GM12878 (cell line): Measurements from ENCODE around the gene SLC2A9. TPM values are rescaled to one million over a fixed set of nuclear protein-coding genes. Genes with fewer than 3 reads are reported as not detected.

Experiments
- ATAC-seq: fragments of 200-7000 bp; cut with Tn5 transposase; 3 replicates; pipeline ENCODE4 v1.9.1; 2020; ENCODE audit warnings: mild to moderate bottlenecking, moderate library complexity
- BruUV-seq: library from RNA; stranded (reverse); fragments of 400-500 nt; replicated peaks from 2 replicates; lab custom pipeline; 2021; lab: Mats Ljungman, UMichigan
- CTCF ChIA-PET: fragments of 300-600 bp; sonication (Branson Sonifier 250); formaldehyde crosslinking; extraction: SDS; loops from one replicate; lab custom pipeline; 2021; ENCODE audit warnings: inconsistent platforms; lab: Yijun Ruan, JAX
- POLR2A ChIA-PET: fragments of 350-600 bp; formaldehyde crosslinking; extraction: SDS; loops from one replicate; lab custom pipeline; 2021; ENCODE audit warnings: inconsistent platforms; lab: Charles Lee
- RAD21 ChIA-PET: fragments of 300-600 bp; sonication (Branson Sonifier 250); formaldehyde crosslinking; loops from one replicate; lab custom pipeline; 2023; ENCODE audit warnings: antibody characterized with exemption; ENCODE audit not compliant: unreplicated experiment; lab: Charles Lee
- SMC1A ChIA-PET: fragments of 300-600 bp; sonication (Branson Sonifier 250); formaldehyde crosslinking; loops from one replicate; lab custom pipeline; 2023; ENCODE audit not compliant: unreplicated experiment, uncharacterized antibody; lab: Charles Lee
- DNase-seq: peaks from one replicate; pipeline ENCODE4 v3.0.0-alpha.2; 2011; ENCODE audit warnings: low read depth, low spot score
- FAIRE-seq: peaks from 3 replicates; lab custom pipeline; 2011; peaks lifted over from hg19 to GRCh38; lab: Jason Lieb, UNC
- H2AFZ ChIP-seq: 2 replicates; pipeline ENCODE4 v1.6.0; 2011; ENCODE audit warnings: low read depth, low read length, control low read depth; ENCODE audit not compliant: control insufficient read depth
- H3K27ac ChIP-seq: 2 replicates; pipeline ENCODE4 v1.5.1; 2011; ENCODE audit warnings: control low read depth; ENCODE audit not compliant: control insufficient read depth, insufficient read depth
- H3K27me3 ChIP-seq, 2 experiments: replicated peaks in 1 of 2; 2 replicates each; pipeline versions ENCODE4 v1.6.0 to v1.6.1; 2011; ENCODE audit warnings: low read length in 1 of 2; ENCODE audit not compliant: control insufficient read depth in 2 of 2, insufficient read depth in 2 of 2
- H3K36me3 ChIP-seq, 2 experiments: 2 replicates each; pipeline ENCODE4 v1.5.1; 2011; ENCODE audit warnings: low read length in 1 of 2; ENCODE audit not compliant: control insufficient read depth in 2 of 2, insufficient read depth in 2 of 2
- H3K4me1 ChIP-seq: 2 replicates; pipeline ENCODE4 v1.6.1; 2011; ENCODE audit warnings: mild to moderate bottlenecking, low read length, moderate library complexity, mixed read lengths; ENCODE audit not compliant: control insufficient read depth, insufficient read depth
- H3K4me2 ChIP-seq: 2 replicates; pipeline ENCODE4 v1.6.0; 2011; ENCODE audit warnings: control low read depth; ENCODE audit not compliant: control insufficient read depth, insufficient read depth
- H3K4me3 ChIP-seq: fragments of 200-600 bp; sonication (generic); 2 replicates; pipeline ENCODE4 v1.5.1; 2016
- H3K79me2 ChIP-seq: 2 replicates; pipeline ENCODE4 v1.6.0; 2011; ENCODE audit warnings: low read length; ENCODE audit not compliant: control insufficient read depth, insufficient read depth
- H3K9ac ChIP-seq: 2 replicates; pipeline ENCODE4 v1.8.0; 2011; ENCODE audit warnings: low read length, control low read depth, mixed read lengths; ENCODE audit not compliant: control insufficient read depth, insufficient read depth
- H3K9me3 ChIP-seq: replicated peaks from 3 replicates; pipeline ENCODE4 v1.5.1; 2011; ENCODE audit warnings: mild to moderate bottlenecking, low read length; ENCODE audit not compliant: control insufficient read depth, insufficient read depth
- H4K20me1 ChIP-seq: 2 replicates; pipeline ENCODE4 v1.6.0; 2011; ENCODE audit not compliant: control insufficient read depth, insufficient read depth
- EED ChIP-seq: sonication (generic); IDR thresholded peaks from 2 replicates; pipeline ENCODE4 v1.6.1; 2016; ENCODE audit warnings: antibody characterized with exemption, low read depth
- ESRRA ChIP-seq: IDR thresholded peaks from 2 replicates; pipeline ENCODE4 v1.6.1; 2012; ENCODE audit warnings: mild to moderate bottlenecking, low read length, improper control_type of control experiment
- RUNX3 ChIP-seq: IDR thresholded peaks from 2 replicates; pipeline ENCODE4 v1.6.1; 2012; ENCODE audit warnings: low read length, inconsistent platforms
- SMARCA5 ChIP-seq: fragments of 450-650 bp; IDR thresholded peaks from 2 replicates; pipeline ENCODE4 v1.6.1; 2017; ENCODE audit warnings: mild to moderate bottlenecking
- YBX1 ChIP-seq: fragments of 450-650 bp; IDR thresholded peaks from 2 replicates; pipeline ENCODE4 v1.6.1; 2016; ENCODE audit warnings: antibody characterized with exemption
- WGBS: methylation state at CpG from one replicate; pipeline ENCODE4 v1.1.6; 2016; ENCODE audit warnings: low lambda C conversion rate; ENCODE audit not compliant: insufficient replicate concordance, insufficient coverage; ENCODE audit errors: missing lambda C conversion rate; 5-methylcytosine and 5-hydroxymethylcytosine counted together
- in situ Hi-C: fragments of 300-500 bp; cut with MboI; formaldehyde crosslinking; loops from 9 replicates; pipeline ENCODE4 v1.14.3; 2018; ENCODE audit warnings: mixed read lengths
- intact Hi-C: fragments of 100-400 bp; cut with micrococcal nuclease; formaldehyde crosslinking; loops from one replicate; pipeline ENCODE4 v1.14.2; 2022; ENCODE audit not compliant: unreplicated experiment
- polyA plus RNA-seq, 11 experiments: library from polyadenylated mRNA; depleted of rRNA in 4 of 11; unstranded in 6 of 11; stranded (reverse) in 5 of 11; fragments of >200 nt; fragmentation: Nextera tagmentation in 4 of 11; fragmentation: Illumina TruSeq in 1 of 11; extraction: Ambion mirVana in 4 of 11; extraction: Trizol in 1 of 11; gene quantifications; 1 replicate in 1 of 11; 2 replicates in 10 of 11; pipeline versions ENCODE4 v1.2.1 to v1.2.3, GENCODE V29; 2011 to 2016; ENCODE audit warnings: inconsistent platforms in 2 of 11, missing spikeins in 2 of 11, low read depth in 1 of 11
- total RNA-seq, 4 experiments: library from RNA; depleted of rRNA in 3 of 4; stranded (reverse); fragments of >200 nt in 3 of 4; fragmentation: Illumina TruSeq in 1 of 4; extraction: Trizol in 1 of 4; gene quantifications; 2 replicates each; pipeline versions ENCODE4 v1.2.1 to v1.2.3, GENCODE V29; 2013 to 2021
- TF ChIP-seq, protein P1 (sequence below): fragments of 450-650 bp; IDR thresholded peaks from 2 replicates; pipeline ENCODE4 v1.6.1; 2017; ENCODE audit warnings: mild to moderate bottlenecking, moderate library complexity

The SLC2A9 gene
- total and polyA plus RNA-seq, 10 of the 15 experiments (the other 5 are each of a cell fraction or from before 2014, with no cell fraction given) = 0.28 to 2.8 (median 1.2) TPM

GRCh38 chr4:10050721-10051120, 29.4 kb upstream of the SLC2A9 start:
- SMC1A ChIA-PET = no interaction called here
- H3K4me1 ChIP-seq = no peaks in the 10 kb centered on the region
- H3K9me3 ChIP-seq = no peaks in the 10 kb centered on the region
- H3K4me2 ChIP-seq = no peak overlapping the region
- CTCF ChIA-PET = no interaction called here
- intact Hi-C loops = no loop called here
- H3K79me2 ChIP-seq = no peaks in the 10 kb centered on the region
- in situ Hi-C loops = no loop called here
- H3K27ac ChIP-seq = no peak overlapping the region
- WGBS = 35% methylated on average over 5 of the region's 5 CpGs
- BruUV-seq = no TSS peak
- no peak overlapping the region for H3K9ac ChIP-seq
- ATAC-seq (no peak), FAIRE-seq (no peak), DNase-seq (no peak)
- POLR2A ChIA-PET = no interaction called here
- no peaks in the 10 kb centered on the region for H3K36me3 ChIP-seq
- H2AFZ ChIP-seq = no peak overlapping the region
- H3K27me3 ChIP-seq = no peaks in the 10 kb centered on the region
- no peak overlapping the region for H3K4me3 ChIP-seq
- TF ChIP-seq, protein P1, sequence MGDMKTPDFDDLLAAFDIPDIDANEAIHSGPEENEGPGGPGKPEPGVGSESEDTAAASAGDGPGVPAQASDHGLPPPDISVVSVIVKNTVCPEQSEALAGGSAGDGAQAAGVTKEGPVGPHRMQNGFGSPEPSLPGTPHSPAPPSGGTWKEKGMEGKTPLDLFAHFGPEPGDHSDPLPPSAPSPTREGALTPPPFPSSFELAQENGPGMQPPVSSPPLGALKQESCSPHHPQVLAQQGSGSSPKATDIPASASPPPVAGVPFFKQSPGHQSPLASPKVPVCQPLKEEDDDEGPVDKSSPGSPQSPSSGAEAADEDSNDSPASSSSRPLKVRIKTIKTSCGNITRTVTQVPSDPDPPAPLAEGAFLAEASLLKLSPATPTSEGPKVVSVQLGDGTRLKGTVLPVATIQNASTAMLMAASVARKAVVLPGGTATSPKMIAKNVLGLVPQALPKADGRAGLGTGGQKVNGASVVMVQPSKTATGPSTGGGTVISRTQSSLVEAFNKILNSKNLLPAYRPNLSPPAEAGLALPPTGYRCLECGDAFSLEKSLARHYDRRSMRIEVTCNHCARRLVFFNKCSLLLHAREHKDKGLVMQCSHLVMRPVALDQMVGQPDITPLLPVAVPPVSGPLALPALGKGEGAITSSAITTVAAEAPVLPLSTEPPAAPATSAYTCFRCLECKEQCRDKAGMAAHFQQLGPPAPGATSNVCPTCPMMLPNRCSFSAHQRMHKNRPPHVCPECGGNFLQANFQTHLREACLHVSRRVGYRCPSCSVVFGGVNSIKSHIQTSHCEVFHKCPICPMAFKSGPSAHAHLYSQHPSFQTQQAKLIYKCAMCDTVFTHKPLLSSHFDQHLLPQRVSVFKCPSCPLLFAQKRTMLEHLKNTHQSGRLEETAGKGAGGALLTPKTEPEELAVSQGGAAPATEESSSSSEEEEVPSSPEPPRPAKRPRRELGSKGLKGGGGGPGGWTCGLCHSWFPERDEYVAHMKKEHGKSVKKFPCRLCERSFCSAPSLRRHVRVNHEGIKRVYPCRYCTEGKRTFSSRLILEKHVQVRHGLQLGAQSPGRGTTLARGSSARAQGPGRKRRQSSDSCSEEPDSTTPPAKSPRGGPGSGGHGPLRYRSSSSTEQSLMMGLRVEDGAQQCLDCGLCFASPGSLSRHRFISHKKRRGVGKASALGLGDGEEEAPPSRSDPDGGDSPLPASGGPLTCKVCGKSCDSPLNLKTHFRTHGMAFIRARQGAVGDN = no peak
- TF ChIP-seq SMARCA5 (no peak), ESRRA (no peak), EED (no peak), RUNX3 (no peak), YBX1 (no peak)
- no peaks in the 10 kb centered on the region for H4K20me1 ChIP-seq
- RAD21 ChIA-PET = no interaction called here
